ENCODE measurements around the gene SSTR5.

- TF ChIP-seq CTCF (IDR thresholded peaks at IDR 0.05) (no peak), EZH2 (IDR thresholded peaks at IDR 0.05; ENCODE audit: borderline replicate concordance, insufficient read depth, low read depth, low read length, poor library complexity, severe bottlenecking) (no peak)
Measured at GRCh38 chr16:1123525-1124230, 51.1 kb downstream of the SSTR5 start.

Data from B cell (primary cell).